HG02885 (cell line): ENCODE data around the gene POMT2.

Experiments used
- ATAC-seq: cut with Tn5 transposase; IDR thresholded peaks from one replicate; pipeline ENCODE4 v1.9.1; 2021; ENCODE audit warnings: mild to moderate bottlenecking; ENCODE audit not compliant: unreplicated experiment, poor library complexity

Gene POMT2

GRCh38 chr14:77271113-77271710 lies 49.5 kb downstream of the POMT2 start, which contains the start of gene NGB:
TSS of gene NGB (minus strand) at chr14:77271206. CDS start at chr14:77270937, 269 bp downstream.
- no peak for ATAC-seq

GRCh38 chr14:77270361-77271112 lies 50.1 kb downstream of the POMT2 start:
- ATAC-seq, result no peak

- no peak for ATAC-seq
Measured at GRCh38 chr14:77268989-77269600, 51.6 kb downstream of the POMT2 start.

GRCh38 chr14:77267937-77268699 lies 52.6 kb downstream of the POMT2 start:
- no peak for ATAC-seq

- ATAC-seq, result no peak
Measured at GRCh38 chr14:77266336-77266735, 54.3 kb downstream of the POMT2 start.

GRCh38 chr14:77265561-77266335 lies 54.9 kb downstream of the POMT2 start:
- ATAC-seq, result no peak

GRCh38 chr14:77265187-77265515 lies 55.5 kb downstream of the POMT2 start:
- ATAC-seq, result no peak

GRCh38 chr14:77264466-77265186 lies 56.1 kb downstream of the POMT2 start:
- ATAC-seq, result no peak

GRCh38 chr14:77260631-77261030 lies 60.1 kb downstream of the POMT2 start:
- no peak for ATAC-seq

GRCh38 chr14:77260199-77260598 lies 60.5 kb downstream of the POMT2 start:
- ATAC-seq, result no peak

- ATAC-seq, result no peak
Measured at GRCh38 chr14:77259025-77259715, 61.5 kb downstream of the POMT2 start.

- no peak for ATAC-seq
Measured at GRCh38 chr14:77258566-77258965, 62.1 kb downstream of the POMT2 start.

GRCh38 chr14:77257700-77258099 lies 63.0 kb downstream of the POMT2 start:
- ATAC-seq, result no peak

- no peak for ATAC-seq
Measured at GRCh38 chr14:77256694-77257093, 64.0 kb downstream of the POMT2 start.

GRCh38 chr14:77253333-77254190 lies 67.1 kb downstream of the POMT2 start:
- ATAC-seq, result no peak

GRCh38 chr14:77251870-77252269 lies 68.8 kb downstream of the POMT2 start:
- no peak for ATAC-seq

- ATAC-seq, result no peak
Measured at GRCh38 chr14:77250927-77251326, 69.8 kb downstream of the POMT2 start.

- no peak for ATAC-seq
Measured at GRCh38 chr14:77249286-77249685, 71.4 kb downstream of the POMT2 start.
